Thyroid gland (tissue), 4 donors: ENCODE measurements around the gene NFYC. TPM values are rescaled to one million over a fixed set of nuclear protein-coding genes. Genes with fewer than 3 reads are reported as not detected.

ENCODE experiments used
- DNase-seq, 2 donors: peaks; one replicate each; pipeline ENCODE4 v3.0.0-alpha.2; 2019
- H3K27ac ChIP-seq, 3 donors: fragments of 200-600 bp; sonication (generic); 1 replicate in 2 of 3; 2 replicates in 1 of 3; pipeline ENCODE4 v1.5.1; 2016 to 2019; ENCODE audit warnings: mild to moderate bottlenecking in 1 of 3, moderate library complexity in 1 of 3
- H3K27me3 ChIP-seq: fragments of 200-600 bp; sonication (generic); one replicate; pipeline ENCODE4 v1.5.1; 2019
- H3K36me3 ChIP-seq, 2 donors: fragments of 200-600 bp; sonication (generic); one replicate each; pipeline ENCODE4 v1.5.1; 2016 to 2019
- H3K4me1 ChIP-seq, 2 donors: fragments of 200-600 bp; sonication (generic); one replicate each; pipeline ENCODE4 v1.5.1; 2017 to 2019
- H3K4me3 ChIP-seq, 3 donors: fragments of 200-600 bp; sonication (generic); replicated peaks in 1 of 3; 1 replicate in 2 of 3; 2 replicates in 1 of 3; pipeline ENCODE4 v1.5.1; 2016; ENCODE audit warnings: mild to moderate bottlenecking in 1 of 3
- H3K9me3 ChIP-seq: fragments of 200-600 bp; sonication (generic); one replicate; pipeline ENCODE4 v1.5.1; 2017
- CTCF ChIP-seq, 6 experiments: fragments of 200-600 bp in 3 of 6; fragments of 450-650 bp in 3 of 6; sonication (generic) in 3 of 6; IDR thresholded peaks; one replicate each; pipeline ENCODE4 v1.5.1; 2016 to 2019; ENCODE audit warnings: antibody characterized with exemption in 6 of 6, mild to moderate bottlenecking in 2 of 6, inconsistent platforms in 1 of 6, moderate library complexity in 1 of 6
- POLR2A ChIP-seq, 2 donors: fragments of 450-650 bp; IDR thresholded peaks; one replicate each; pipeline ENCODE4 v1.6.1; 2017; ENCODE audit warnings: antibody characterized with exemption in 2 of 2, mild to moderate bottlenecking in 2 of 2, moderate library complexity in 1 of 2
- WGBS, 2 donors: methylation state at CpG; one replicate each; pipeline ENCODE4 v1.1.5; 2017; 5-methylcytosine and 5-hydroxymethylcytosine counted together
- intact Hi-C: fragments of 100-400 bp; cut with DNase I; formaldehyde crosslinking; loops from one replicate; pipeline ENCODE4 v1.15.1; 2023
- total RNA-seq, 4 donors: library from RNA; depleted of rRNA; stranded (reverse); fragments of >200 nt; gene quantifications; one replicate each; pipeline ENCODE4 v1.2.3, GENCODE V29; 2016

Gene NFYC
- total RNA-seq, 4 donors from 2014 or later: 70.5 to 175 (median 96.7) TPM

GRCh38 chr1:40648928-40649591 lies 42.4 kb upstream of the NFYC start:
- no peaks in the 10 kb centered on the region for H3K4me1 ChIP-seq
- WGBS, 2 donors: 81 to 86% methylated on average over 12 to 15 of the region's 15 CpGs
- DNase-seq: no peak
- no peaks in the 10 kb centered on the region for H3K27me3 ChIP-seq
- H3K9me3 ChIP-seq: no peaks in the 10 kb centered on the region
- no peak overlapping the region for H3K4me3 ChIP-seq
- H3K36me3 ChIP-seq: no peaks in the 10 kb centered on the region
- no peak for TF ChIP-seq POLR2A (IDR thresholded peaks at IDR 0.05)
- TF ChIP-seq CTCF (IDR thresholded peaks at IDR 0.05): no peak
- intact Hi-C loops: no loop called here
- H3K27ac ChIP-seq: no peak overlapping the region

- no peak for DNase-seq
- intact Hi-C loops: no loop called here
- WGBS, 2 donors: 85 to 91% methylated on average over 2 to 5 of the region's 5 CpGs
- Histone ChIP-seq H3K4me3 (no peak overlapping the region), H3K27ac (no peak overlapping the region), H3K36me3 (no peaks in the 10 kb centered on the region), H3K4me1 (no peaks in the 10 kb centered on the region), H3K27me3 (no peaks in the 10 kb centered on the region), H3K9me3 (no peaks in the 10 kb centered on the region)
- TF ChIP-seq CTCF (IDR thresholded peaks at IDR 0.05) (no peak), POLR2A (IDR thresholded peaks at IDR 0.05) (no peak)
These were observed 41.9 kb upstream of the NFYC start for GRCh38 chr1:40649592-40649930.

- Histone ChIP-seq H3K4me3 (no peak overlapping the region), H3K27me3 (no peaks in the 10 kb centered on the region), H3K4me1 (no peaks in the 10 kb centered on the region), H3K36me3 (no peaks in the 10 kb centered on the region), H3K9me3 (no peaks in the 10 kb centered on the region), H3K27ac (no peak overlapping the region)
- TF ChIP-seq POLR2A (IDR thresholded peaks at IDR 0.05) (no peak), CTCF (IDR thresholded peaks at IDR 0.05) (peak in 2 of 6 experiments; percentile 5 to 13)
- 41 to 55% methylated on average over 4 of the region's 4 CpGs for WGBS, 2 donors
- DNase-seq: no peak
- intact Hi-C loops: no loop called here
These were observed 41.4 kb upstream of the NFYC start for GRCh38 chr1:40650075-40650474.

GRCh38 chr1:40651138-40651857 lies 40.2 kb upstream of the NFYC start:
- DNase-seq: no peak
- Histone ChIP-seq H3K4me3 (no peak overlapping the region), H3K4me1 (no peaks in the 10 kb centered on the region), H3K27ac (no peak overlapping the region), H3K27me3 (no peaks in the 10 kb centered on the region), H3K36me3 (no peaks in the 10 kb centered on the region), H3K9me3 (no peaks in the 10 kb centered on the region)
- 76 to 77% methylated on average over 17 of the region's 17 CpGs for WGBS, 2 donors
- intact Hi-C loops: no loop called here
- TF ChIP-seq CTCF (IDR thresholded peaks at IDR 0.05) (no peak), POLR2A (IDR thresholded peaks at IDR 0.05) (no peak)

GRCh38 chr1:40652468-40652867 lies 39.0 kb upstream of the NFYC start:
- Histone ChIP-seq H3K36me3 (no peaks in the 10 kb centered on the region), H3K4me1 (no peaks in the 10 kb centered on the region), H3K4me3 (no peak overlapping the region), H3K27ac (no peak overlapping the region), H3K27me3 (no peaks in the 10 kb centered on the region), H3K9me3 (no peaks in the 10 kb centered on the region)
- TF ChIP-seq POLR2A (IDR thresholded peaks at IDR 0.05): no peak
- TF ChIP-seq CTCF (IDR thresholded peaks at IDR 0.05): no peak
- intact Hi-C loops: no loop called here
- DNase-seq: no peak
- 81 to 83% methylated on average over 5 of the region's 5 CpGs for WGBS, 2 donors
